Measurements from ENCODE around the gene RBM18.

The RBM18 gene

GRCh38 chr9:122197882-122198281 lies 66.8 kb downstream of the RBM18 start:
- peaks cover 39% of the 10 kb centered on the region for H3K27me3 Mint-ChIP-seq (ENCODE audit: low read depth, poor library complexity)
- H3K4me3 Mint-ChIP-seq, result no peak overlapping the region
- no peak for TF ChIP-seq CTCF (IDR thresholded peaks at IDR 0.05)
- DNase-seq, result no peak
- H3K27ac Mint-ChIP-seq, result no peak overlapping the region
- peaks cover 14% of the 10 kb centered on the region for H3K4me1 Mint-ChIP-seq
- no peaks in the 10 kb centered on the region for H3K36me3 Mint-ChIP-seq (ENCODE audit: low read depth)
- H3K9me3 Mint-ChIP-seq, result no peaks in the 10 kb centered on the region

- TF ChIP-seq CTCF (IDR thresholded peaks at IDR 0.05), result no peak
- H3K4me1 Mint-ChIP-seq, result peaks cover 19% of the 10 kb centered on the region
- H3K27ac Mint-ChIP-seq, result no peak overlapping the region
- H3K27me3 Mint-ChIP-seq (ENCODE audit: low read depth, poor library complexity), result peaks cover 38% of the 10 kb centered on the region
- H3K9me3 Mint-ChIP-seq, result no peaks in the 10 kb centered on the region
- DNase-seq, result no peak
- no peaks in the 10 kb centered on the region for H3K36me3 Mint-ChIP-seq (ENCODE audit: low read depth)
- no peak overlapping the region for H3K4me3 Mint-ChIP-seq
Observed at GRCh38 chr9:122197426-122197825, 67.2 kb downstream of the RBM18 start.

GRCh38 chr9:122195875-122196274 lies 68.8 kb downstream of the RBM18 start:
- Mint-ChIP-seq H3K4me1 (peaks cover 34% of the 10 kb centered on the region), H3K4me3 (no peak overlapping the region), H3K9me3 (no peaks in the 10 kb centered on the region), H3K27ac (no peak overlapping the region), H3K27me3 (ENCODE audit: low read depth, poor library complexity) (peaks cover 40% of the 10 kb centered on the region), H3K36me3 (ENCODE audit: low read depth) (no peaks in the 10 kb centered on the region)
- TF ChIP-seq CTCF (IDR thresholded peaks at IDR 0.05), result no peak
- DNase-seq, result no peak

GRCh38 chr9:122193651-122194050 lies 71.0 kb downstream of the RBM18 start:
- H3K4me1 Mint-ChIP-seq, result peaks cover 34% of the 10 kb centered on the region
- no peak for TF ChIP-seq CTCF (IDR thresholded peaks at IDR 0.05)
- peaks cover 27% of the 10 kb centered on the region for H3K27me3 Mint-ChIP-seq (ENCODE audit: low read depth, poor library complexity)
- no peaks in the 10 kb centered on the region for H3K36me3 Mint-ChIP-seq (ENCODE audit: low read depth)
- DNase-seq, result no peak
- no peak overlapping the region for H3K4me3 Mint-ChIP-seq
- H3K27ac Mint-ChIP-seq, result no peak overlapping the region
- no peaks in the 10 kb centered on the region for H3K9me3 Mint-ChIP-seq

- TF ChIP-seq CTCF (IDR thresholded peaks at IDR 0.05), result no peak
- Mint-ChIP-seq H3K9me3 (no peaks in the 10 kb centered on the region), H3K4me3 (no peak overlapping the region), H3K36me3 (ENCODE audit: low read depth) (no peaks in the 10 kb centered on the region), H3K27ac (no peak overlapping the region), H3K27me3 (ENCODE audit: low read depth, poor library complexity) (peaks cover 24% of the 10 kb centered on the region), H3K4me1 (peaks cover 31% of the 10 kb centered on the region)
- no peak for DNase-seq
Observed at GRCh38 chr9:122192914-122193525, 71.6 kb downstream of the RBM18 start.

GRCh38 chr9:122192261-122192875 lies 72.3 kb downstream of the RBM18 start:
- no peak for DNase-seq
- H3K4me1 Mint-ChIP-seq, result peaks cover 37% of the 10 kb centered on the region
- no peak overlapping the region for H3K4me3 Mint-ChIP-seq
- no peak for TF ChIP-seq CTCF (IDR thresholded peaks at IDR 0.05)
- H3K9me3 Mint-ChIP-seq, result no peaks in the 10 kb centered on the region
- no peak overlapping the region for H3K27ac Mint-ChIP-seq
- peaks cover 23% of the 10 kb centered on the region for H3K27me3 Mint-ChIP-seq (ENCODE audit: low read depth, poor library complexity)
- H3K36me3 Mint-ChIP-seq (ENCODE audit: low read depth), result no peaks in the 10 kb centered on the region

Data from nephron progenitor cell (in vitro differentiated cells).